GM12892 (cell line): ENCODE results near the gene SHB.

Source experiments
- POLR2A ChIP-seq: IDR thresholded peaks from 2 replicates; pipeline ENCODE4 v1.6.1; 2011; ENCODE audit warnings: low read depth, low read length, control low read depth
- POLR2AphosphoS5 ChIP-seq: IDR thresholded peaks from 2 replicates; pipeline ENCODE4 v1.6.1; 2011; ENCODE audit warnings: low read depth, low read length, control low read depth
- TAF1 ChIP-seq: IDR thresholded peaks from 2 replicates; pipeline ENCODE4 v1.6.1; 2011; ENCODE audit warnings: low read depth, mild to moderate bottlenecking, control low read depth, low read length, borderline replicate concordance

GRCh38 chr9:38047301-38048251 lies 21.5 kb downstream of the SHB start:
- TF ChIP-seq POLR2A: no peak
- no peak for TF ChIP-seq POLR2AphosphoS5
- TF ChIP-seq TAF1: no peak
